PC-3 (cell line): Measurements from ENCODE around the gene TPRA1.

Source experiments
- CTCF ChIP-seq: fragments of 300-600 bp; sonication (generic); conservative IDR thresholded peaks from 2 replicates; pipeline ENCODE4 v1.5.1; 2017; ENCODE audit warnings: antibody characterized with exemption, low read depth, mild to moderate bottlenecking, low read length
- EZH2 ChIP-seq: fragments of 300-600 bp; sonication (generic); IDR thresholded peaks from one replicate; pipeline ENCODE4 v1.6.1; 2017; ENCODE audit warnings: antibody characterized with exemption, mild to moderate bottlenecking, low read length; ENCODE audit not compliant: unreplicated experiment
- EZH2phosphoT487 ChIP-seq: fragments of 300-600 bp; sonication (generic); IDR thresholded peaks from 2 replicates; pipeline ENCODE4 v1.6.1; 2018; ENCODE audit warnings: mild to moderate bottlenecking, antibody characterized with exemption, low read length, borderline replicate concordance

GRCh38 chr3:127549826-127550467, 40.6 kb downstream of the TPRA1 start:
- TF ChIP-seq CTCF (peak; percentile 27; the same call in 1 of the 2 replicates), EZH2 (no peak), EZH2phosphoT487 (no peak)
